Natural killer cell (primary cell): ENCODE data around the gene SCYGR8. TPM values are rescaled to one million over a fixed set of nuclear protein-coding genes. Genes with fewer than 3 reads are reported as not detected.

Source experiments
- ATAC-seq, 3 donors: fragments of 150-1000 bp in 2 of 3; fragments of 200-7000 bp in 1 of 3; cut with Tn5 transposase; 1 replicate in 1 of 3; 2 replicates in 2 of 3; pipeline ENCODE4 v1.10.0; 2021; ENCODE audit warnings: mild to moderate bottlenecking in 2 of 3, moderate library complexity in 2 of 3
- DNase-seq, 2 donors: peaks; one replicate each; pipeline versions ENCODE4 v3.0.0 to v3.0.0-alpha.2; 2013 to 2021; ENCODE audit warnings: mixed read lengths in 1 of 2
- H3K27ac ChIP-seq: one replicate; pipeline ENCODE4 v1.5.1; 2013; ENCODE audit warnings: mild to moderate bottlenecking, low read length
- H3K27me3 ChIP-seq: one replicate; pipeline ENCODE4 v1.6.1; 2013; ENCODE audit warnings: low read length; ENCODE audit not compliant: control insufficient read depth, insufficient read depth
- H3K36me3 ChIP-seq: one replicate; pipeline ENCODE4 v1.6.1; 2013; ENCODE audit warnings: low read length; ENCODE audit not compliant: control insufficient read depth, insufficient read depth
- H3K4me1 ChIP-seq: one replicate; pipeline ENCODE4 v1.6.1; 2013; ENCODE audit warnings: low read length; ENCODE audit not compliant: control insufficient read depth, insufficient read depth
- H3K4me3 ChIP-seq: one replicate; pipeline ENCODE4 v1.5.1; 2013; ENCODE audit warnings: low read length
- H3K9me3 ChIP-seq: one replicate; pipeline ENCODE4 v1.6.1; 2013; ENCODE audit warnings: low read length; ENCODE audit not compliant: control insufficient read depth, insufficient read depth
- H3K27ac Mint-ChIP-seq, 2 donors: one replicate each; pipeline ENCODE4 v1.8.0; 2022; ENCODE audit warnings: mild to moderate bottlenecking in 2 of 2, mixed read lengths in 2 of 2, moderate library complexity in 1 of 2
- H3K27me3 Mint-ChIP-seq, 2 donors: one replicate each; pipeline ENCODE4 v1.8.0; 2022; ENCODE audit warnings: low read depth in 2 of 2, mixed read lengths in 2 of 2
- H3K36me3 Mint-ChIP-seq: one replicate; pipeline ENCODE4 v1.8.0; 2022; ENCODE audit warnings: mixed read lengths
- H3K4me1 Mint-ChIP-seq, 2 donors: one replicate each; pipeline ENCODE4 v1.8.0; 2022; ENCODE audit warnings: mixed read lengths in 2 of 2
- H3K4me3 Mint-ChIP-seq: one replicate; pipeline ENCODE4 v1.8.0; 2022; ENCODE audit warnings: mild to moderate bottlenecking, moderate library complexity, mixed read lengths
- H3K9me3 Mint-ChIP-seq, 2 donors: one replicate each; pipeline ENCODE4 v1.8.0; 2022; ENCODE audit warnings: mixed read lengths in 2 of 2
- CTCF ChIP-seq: fragments of 200-600 bp; IDR thresholded peaks from one replicate; pipeline ENCODE4 v1.8.0; 2022; ENCODE audit warnings: antibody characterized with exemption
- WGBS: methylation state at CpG from one replicate; pipeline ENCODE4 v1.1.7; 2013; ENCODE audit warnings: missing lambda C conversion rate; ENCODE audit not compliant: insufficient coverage; 5-methylcytosine and 5-hydroxymethylcytosine counted together
- intact Hi-C: fragments of 100-400 bp; cut with micrococcal nuclease; formaldehyde crosslinking; loops from one replicate; pipeline ENCODE4 v1.14.2; 2022
- total RNA-seq, 4 donors: library from RNA; stranded (reverse); fragments of 120-200 nt in 1 of 4; gene quantifications; one replicate each; pipeline versions ENCODE4 v1.2.3 to v1.2.4, GENCODE V29; 2013 to 2022

The SCYGR8 gene
- total RNA-seq, 3 donors from 2014 or later (not counting 1 experiment from before 2014, with no cell fraction given) = not detected

DNA sequence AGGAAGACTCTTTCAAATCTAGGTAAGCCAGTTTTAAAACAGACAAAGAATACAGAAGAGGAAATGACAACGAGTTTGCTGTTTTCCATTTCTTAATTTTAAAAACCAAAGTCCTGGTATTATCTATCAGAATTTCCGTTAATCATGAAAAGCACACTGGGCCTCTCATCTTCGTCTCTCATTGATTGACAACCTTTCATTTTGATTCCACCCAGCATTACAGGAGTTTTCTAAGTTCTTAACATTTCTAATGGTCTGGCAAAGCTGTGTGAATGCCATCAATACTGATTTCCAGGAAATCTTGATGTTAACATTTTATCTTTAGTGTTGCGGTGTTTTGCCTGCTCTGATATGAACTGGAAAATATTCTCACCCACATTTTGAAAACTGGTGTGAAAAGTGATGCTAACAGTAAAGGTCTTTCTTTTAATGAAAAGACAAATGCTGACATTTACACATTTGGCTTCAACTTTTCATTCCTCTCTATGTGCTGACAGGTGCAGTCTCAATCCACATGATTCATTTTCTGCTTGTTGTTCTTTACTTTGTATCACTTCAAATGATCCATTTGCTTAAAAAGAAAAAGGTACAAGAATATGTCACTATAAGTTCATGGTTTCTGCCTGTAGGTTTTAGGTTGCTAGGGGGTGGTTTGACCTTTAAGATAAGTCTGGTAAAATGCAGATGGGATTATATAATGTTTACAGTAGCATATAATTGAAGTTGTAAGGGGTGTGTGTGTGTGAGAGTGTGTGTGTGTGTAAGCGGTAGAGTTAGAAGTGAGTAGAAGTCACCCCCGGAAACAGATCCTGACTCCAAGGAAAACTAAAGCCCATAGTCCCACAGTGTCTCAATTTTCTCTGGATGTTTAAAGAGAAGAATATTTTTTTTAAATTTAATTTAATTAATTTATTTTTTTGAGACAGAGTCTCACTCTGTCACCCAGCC is 29.5 kb downstream of the SCYGR8 start:
- H3K4me1 ChIP-seq = no peaks in the 10 kb centered on the region
- no peaks in the 10 kb centered on the region for H3K4me1 Mint-ChIP-seq
- ATAC-seq (no peak), DNase-seq (no peak)
- no peak for TF ChIP-seq CTCF
- H3K36me3 ChIP-seq = no peaks in the 10 kb centered on the region
- peaks cover 0 to 3% of the 10 kb centered on the region in 2 donors for H3K27me3 Mint-ChIP-seq
- no peak overlapping the region for H3K27ac Mint-ChIP-seq
- H3K9me3 Mint-ChIP-seq = no peaks in the 10 kb centered on the region
- H3K9me3 ChIP-seq = no peaks in the 10 kb centered on the region
- WGBS = 81% methylated on average over 4 of the region's 6 CpGs
- H3K36me3 Mint-ChIP-seq = no peaks in the 10 kb centered on the region
- no peaks in the 10 kb centered on the region for H3K27me3 ChIP-seq
- H3K4me3 Mint-ChIP-seq = no peak overlapping the region
- intact Hi-C loops = no loop called here
- H3K4me3 ChIP-seq = no peak overlapping the region
- H3K27ac ChIP-seq = no peak overlapping the region

DNA sequence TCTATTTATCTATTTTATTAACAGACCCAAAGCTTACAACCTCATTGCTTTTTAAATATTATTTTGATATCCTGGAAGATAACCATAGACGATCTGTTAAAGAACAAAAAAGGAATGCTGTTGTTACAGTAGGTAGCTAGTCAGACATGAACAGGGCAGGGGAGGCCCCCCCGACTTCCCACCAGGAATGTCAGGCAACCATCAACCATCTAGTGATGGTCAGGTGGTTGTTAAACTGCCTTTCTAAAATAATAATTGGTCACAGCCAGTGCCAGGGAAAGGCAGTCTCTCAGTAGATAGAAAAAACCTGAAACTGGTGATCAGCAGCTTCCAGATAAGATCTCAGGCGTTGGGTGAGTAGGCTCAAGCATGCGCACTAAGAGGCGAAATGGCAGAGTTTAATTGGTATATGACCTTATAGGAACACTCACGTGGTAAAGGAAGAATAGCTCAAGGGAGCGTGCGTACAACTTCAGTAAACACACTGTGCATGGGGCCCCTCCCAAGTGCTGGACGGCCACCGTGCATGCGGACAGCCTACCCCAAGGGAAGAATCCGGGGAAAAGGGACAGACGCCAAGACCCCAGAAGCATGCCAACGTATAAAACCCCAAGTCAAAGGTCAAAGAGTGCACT is 35.4 kb downstream of the SCYGR8 start:
- peaks cover 0 to 14% of the 10 kb centered on the region in 2 donors for H3K4me1 Mint-ChIP-seq
- no peaks in the 10 kb centered on the region for H3K27me3 ChIP-seq
- H3K27ac Mint-ChIP-seq = no peak overlapping the region
- H3K9me3 Mint-ChIP-seq = no peaks in the 10 kb centered on the region
- no peak overlapping the region for H3K27ac ChIP-seq
- intact Hi-C loops = no loop called here
- H3K4me3 Mint-ChIP-seq = no peak overlapping the region
- ATAC-seq = no peak
- H3K9me3 ChIP-seq = no peaks in the 10 kb centered on the region
- no peak for TF ChIP-seq CTCF
- peaks cover 0 to 3% of the 10 kb centered on the region in 2 donors for H3K27me3 Mint-ChIP-seq
- H3K4me1 ChIP-seq = peaks cover 11% of the 10 kb centered on the region
- H3K4me3 ChIP-seq = no peak overlapping the region
- WGBS = 85% methylated on average over 13 of the region's 14 CpGs
- no peaks in the 10 kb centered on the region for H3K36me3 Mint-ChIP-seq
- no peak for DNase-seq
- no peaks in the 10 kb centered on the region for H3K36me3 ChIP-seq

DNA sequence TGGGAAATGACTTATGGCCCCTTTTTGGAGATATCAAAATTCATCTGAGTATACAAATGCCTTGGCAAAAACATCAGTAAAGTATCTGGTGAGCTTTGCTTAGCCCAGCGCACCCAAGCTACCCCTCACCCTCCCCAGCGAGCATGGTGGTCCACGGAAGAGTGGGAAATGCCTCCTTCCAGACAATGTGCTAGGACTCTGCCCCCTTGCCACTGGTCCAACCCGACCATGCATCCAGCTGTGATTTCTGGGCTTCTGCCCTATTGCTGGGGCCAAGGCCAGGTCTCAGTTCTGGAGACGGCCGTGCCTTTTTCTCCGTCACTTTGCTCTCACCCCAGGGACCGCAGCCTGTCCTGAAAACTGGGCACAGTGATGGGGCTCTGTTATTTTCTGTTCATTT is 36.1 kb downstream of the SCYGR8 start:
- peaks cover 11% of the 10 kb centered on the region for H3K4me1 ChIP-seq
- ATAC-seq (no peak), DNase-seq (no peak)
- no peak for TF ChIP-seq CTCF
- H3K36me3 ChIP-seq = no peaks in the 10 kb centered on the region
- H3K4me3 ChIP-seq = no peak overlapping the region
- H3K27me3 ChIP-seq = no peaks in the 10 kb centered on the region
- H3K9me3 Mint-ChIP-seq = no peaks in the 10 kb centered on the region
- peaks cover 0 to 3% of the 10 kb centered on the region in 2 donors for H3K27me3 Mint-ChIP-seq
- 85% methylated on average over 8 of the region's 8 CpGs for WGBS
- no peaks in the 10 kb centered on the region for H3K36me3 Mint-ChIP-seq
- H3K27ac ChIP-seq = no peak overlapping the region
- H3K27ac Mint-ChIP-seq = no peak overlapping the region
- H3K4me1 Mint-ChIP-seq = peaks cover 0 to 14% of the 10 kb centered on the region in 2 donors
- H3K4me3 Mint-ChIP-seq = no peak overlapping the region
- H3K9me3 ChIP-seq = no peaks in the 10 kb centered on the region
- intact Hi-C loops = no loop called here
